ENCODE measurements around the gene PABPN1. TPM values are rescaled to one million over a fixed set of nuclear protein-coding genes. Genes with fewer than 3 reads are reported as not detected.

The PABPN1 gene
- polyA plus RNA-seq, 3 donors: 54.4 to 356 (median 64.6) TPM

GRCh38 chr14:23308721-23309445 lies 12.4 kb upstream of the PABPN1 start:
- intact Hi-C loops (cut with micrococcal nuclease): loop anchor here in 1 of 2 donors (10.0 kb wide), 1 partner anchor 724 kb away; the partner anchor contains the start of gene DAD1
- WGBS (ENCODE audit: insufficient coverage): 96% methylated on average over 14 of the region's 17 CpGs
- H3K9ac ChIP-seq (ENCODE audit: insufficient read depth, low read length, poor library complexity, severe bottlenecking): no peak overlapping the region

GRCh38 chr14:23310546-23310945 lies 10.7 kb upstream of the PABPN1 start:
- no peak for TF ChIP-seq CTCF (IDR thresholded peaks at IDR 0.05)
- H3K27me3 Mint-ChIP-seq (ENCODE audit: low read depth in 3 of 3): peaks cover 0 to 1% (median 0%) of the 10 kb centered on the region in 3 donors
- no peak overlapping the region for H3K4me3 Mint-ChIP-seq

More at GRCh38 chr14:23308721-23309445, 12.4 kb upstream of the PABPN1 start:
- no peak overlapping the region for H3K4me2 ChIP-seq (replicated peaks; ENCODE audit: extremely low read depth, low read length, poor library complexity, severe bottlenecking)
- no peak overlapping the region for H3K27ac ChIP-seq (ENCODE audit: low read depth in 1 of 2, low read length in 2 of 2)
- H3K36me3 ChIP-seq (replicated peaks in 1 of 2; ENCODE audit: control insufficient read depth in 1 of 2, insufficient read depth in 2 of 2, low read length in 2 of 2): peaks cover 24 to 42% of the 10 kb centered on the region in 2 donors
- no peak for TF ChIP-seq CTCF (IDR thresholded peaks at IDR 0.05)
- no peaks in the 10 kb centered on the region for H4K20me1 ChIP-seq (ENCODE audit: insufficient read depth, low read length)
- Mint-ChIP-seq H3K27ac (peak overlapping the region in 3 of 7 donors; percentile 21 to 41 (median 30)), H3K36me3 (peaks cover 18 to 33% of the 10 kb centered on the region in 2 donors), H3K4me3 (no peak overlapping the region), H3K27me3 (ENCODE audit: low read depth in 3 of 3) (no peaks in the 10 kb centered on the region), H3K9me3 (no peaks in the 10 kb centered on the region), H3K4me1 (peaks cover 41% of the 10 kb centered on the region)
- H2AFZ ChIP-seq (ENCODE audit: insufficient read depth, low read depth, low read length, poor library complexity, severe bottlenecking): no peak overlapping the region
- H3K27me3 ChIP-seq (ENCODE audit: control insufficient read depth in 2 of 2, insufficient read depth in 2 of 2, low read length in 2 of 2): no peaks in the 10 kb centered on the region
- H3K4me1 ChIP-seq (ENCODE audit: control insufficient read depth in 1 of 2, insufficient read depth in 2 of 2, low read length in 2 of 2): peaks cover 22 to 37% of the 10 kb centered on the region in 2 donors
- H3K79me2 ChIP-seq (ENCODE audit: insufficient read depth, low read length): peaks cover 50% of the 10 kb centered on the region
- H3K9me3 ChIP-seq (replicated peaks in 1 of 2; ENCODE audit: control insufficient read depth in 1 of 2, insufficient read depth in 1 of 2, low read length in 2 of 2): no peaks in the 10 kb centered on the region
- no peak for DNase-seq
- H3K4me3 ChIP-seq (replicated peaks in 1 of 3; ENCODE audit: low read depth in 2 of 3, low read length in 3 of 3): no peak overlapping the region

More at GRCh38 chr14:23310546-23310945, 10.7 kb upstream of the PABPN1 start:
- H3K9me3 Mint-ChIP-seq: no peaks in the 10 kb centered on the region
- H3K79me2 ChIP-seq (ENCODE audit: insufficient read depth, low read length): peaks cover 50% of the 10 kb centered on the region
- H4K20me1 ChIP-seq (ENCODE audit: insufficient read depth, low read length): no peaks in the 10 kb centered on the region
- DNase-seq: no peak
- intact Hi-C loops (cut with micrococcal nuclease): no loop called here
- no peak overlapping the region for H2AFZ ChIP-seq (ENCODE audit: insufficient read depth, low read depth, low read length, poor library complexity, severe bottlenecking)
- no peak overlapping the region for H3K4me2 ChIP-seq (replicated peaks; ENCODE audit: extremely low read depth, low read length, poor library complexity, severe bottlenecking)
- H3K4me1 ChIP-seq (ENCODE audit: control insufficient read depth in 1 of 2, insufficient read depth in 2 of 2, low read length in 2 of 2): peaks cover 22 to 35% of the 10 kb centered on the region in 2 donors
- no peaks in the 10 kb centered on the region for H3K9me3 ChIP-seq (replicated peaks in 1 of 2; ENCODE audit: control insufficient read depth in 1 of 2, insufficient read depth in 1 of 2, low read length in 2 of 2)
- no peak overlapping the region for H3K27ac ChIP-seq (ENCODE audit: low read depth in 1 of 2, low read length in 2 of 2)
- peak overlapping the region in 1 of 7 donors; percentile 50 for H3K27ac Mint-ChIP-seq
- no peak overlapping the region for H3K9ac ChIP-seq (ENCODE audit: insufficient read depth, low read length, poor library complexity, severe bottlenecking)
- H3K36me3 Mint-ChIP-seq: peaks cover 22 to 36% of the 10 kb centered on the region in 2 donors
- no peaks in the 10 kb centered on the region for H3K27me3 ChIP-seq (ENCODE audit: control insufficient read depth in 2 of 2, insufficient read depth in 2 of 2, low read length in 2 of 2)
- H3K4me1 Mint-ChIP-seq: peaks cover 41% of the 10 kb centered on the region
- no CpG with 5 or more reads among the region's 1 CpG for WGBS (ENCODE audit: insufficient coverage)
- H3K4me3 ChIP-seq (replicated peaks in 1 of 3; ENCODE audit: low read depth in 2 of 3, low read length in 3 of 3): no peak overlapping the region
- peaks cover 24 to 46% of the 10 kb centered on the region in 2 donors for H3K36me3 ChIP-seq (replicated peaks in 1 of 2; ENCODE audit: control insufficient read depth in 1 of 2, insufficient read depth in 2 of 2, low read length in 2 of 2)
